ENCODE data around the gene KPNA4. TPM values are rescaled to one million over a fixed set of nuclear protein-coding genes. Genes with fewer than 3 reads are reported as not detected.
A peak's percentile ranks its signal among the peaks of the same experiment; 100 is the strongest.
"Not testable (repeated sequence)": the region's sequence is repeated elsewhere in the genome, so short reads cannot be mapped to it uniquely, and the experiment has no call there.

Gene KPNA4
- total RNA-seq, 1 donor from 2014 or later = 78.1 TPM

DNA sequence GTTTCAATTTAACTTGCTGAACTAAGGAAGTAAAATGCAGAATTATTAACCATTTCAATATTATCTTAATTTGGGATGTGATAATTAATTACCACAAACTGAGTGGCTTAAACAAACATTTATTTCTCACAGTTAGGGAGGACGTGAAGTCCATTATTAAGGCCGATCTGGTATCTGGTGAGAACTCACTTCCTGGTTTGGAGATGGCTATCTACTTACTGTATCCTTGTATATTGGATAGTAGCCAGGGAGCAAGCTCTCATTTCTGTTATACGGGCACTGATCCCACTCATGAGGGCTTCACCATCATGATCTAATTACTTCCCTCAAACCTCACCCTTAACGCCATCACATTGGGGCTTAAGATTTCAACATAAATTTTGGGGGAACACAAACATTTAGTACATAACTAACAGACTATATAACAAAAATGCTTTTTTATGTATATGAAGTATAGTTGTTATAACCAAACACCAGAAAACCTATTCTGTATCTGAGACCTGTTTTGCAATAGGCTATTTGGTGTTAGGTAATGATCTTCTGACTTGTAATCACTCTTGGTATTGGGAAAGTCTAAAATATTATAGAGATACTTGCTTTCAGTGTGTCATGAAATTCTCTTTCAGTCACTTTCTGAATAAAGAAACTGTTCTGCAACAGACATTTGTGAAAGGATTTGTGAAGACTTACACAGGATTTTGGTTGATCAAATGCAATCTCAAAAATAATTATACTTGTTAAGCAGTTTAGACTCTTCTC, 4.7 kb upstream of the KPNA4 start:
- no peak for DNase-seq (ENCODE audit: low spot score)

DNA sequence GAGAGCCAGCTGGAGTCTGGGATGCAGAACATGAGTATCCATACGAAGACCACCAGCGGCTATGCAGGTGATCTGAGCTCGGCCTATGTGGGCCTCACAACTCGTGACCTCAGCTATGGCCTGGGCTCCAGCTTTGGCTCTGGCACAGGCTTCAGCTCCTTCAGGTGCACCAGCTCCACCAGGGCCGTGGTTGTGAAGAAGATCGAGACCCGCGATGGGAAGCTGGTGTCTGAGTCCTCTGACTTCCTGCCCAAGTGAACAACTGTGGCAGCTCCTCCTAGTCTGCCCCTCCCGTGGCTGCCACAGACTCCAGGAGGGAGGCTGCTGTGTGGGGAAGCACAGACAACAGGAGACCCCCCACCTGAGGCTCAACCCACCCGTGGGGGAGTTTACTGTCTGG, 3.6 kb upstream of the KPNA4 start:
- no peak for DNase-seq (ENCODE audit: low spot score)

DNA sequence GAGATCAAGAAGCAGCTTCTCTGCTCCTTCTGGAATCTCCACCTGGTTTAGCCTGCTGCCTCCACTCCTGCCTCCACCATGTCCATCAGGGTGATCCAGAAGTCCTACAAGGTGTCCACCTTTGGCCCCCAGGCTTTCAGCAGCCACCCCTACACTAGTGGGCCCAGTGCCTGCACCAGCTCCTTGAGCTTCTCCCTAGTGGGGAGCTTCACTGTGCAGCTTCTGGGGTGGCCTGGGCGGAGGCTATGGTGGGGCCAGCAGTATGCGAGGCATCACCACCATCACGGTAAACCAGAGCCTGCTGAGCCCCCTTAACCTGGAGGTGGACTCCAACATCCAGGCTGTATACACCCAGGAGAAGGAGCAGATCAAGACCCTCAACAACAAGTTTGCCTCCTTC, 2.4 kb upstream of the KPNA4 start:
- DNase-seq (ENCODE audit: low spot score) = no peak

- DNase-seq (ENCODE audit: low spot score) = no peak
These were observed 1.1 kb upstream of the KPNA4 start for GRCh38 chr3:160566499-160566898.

DNA sequence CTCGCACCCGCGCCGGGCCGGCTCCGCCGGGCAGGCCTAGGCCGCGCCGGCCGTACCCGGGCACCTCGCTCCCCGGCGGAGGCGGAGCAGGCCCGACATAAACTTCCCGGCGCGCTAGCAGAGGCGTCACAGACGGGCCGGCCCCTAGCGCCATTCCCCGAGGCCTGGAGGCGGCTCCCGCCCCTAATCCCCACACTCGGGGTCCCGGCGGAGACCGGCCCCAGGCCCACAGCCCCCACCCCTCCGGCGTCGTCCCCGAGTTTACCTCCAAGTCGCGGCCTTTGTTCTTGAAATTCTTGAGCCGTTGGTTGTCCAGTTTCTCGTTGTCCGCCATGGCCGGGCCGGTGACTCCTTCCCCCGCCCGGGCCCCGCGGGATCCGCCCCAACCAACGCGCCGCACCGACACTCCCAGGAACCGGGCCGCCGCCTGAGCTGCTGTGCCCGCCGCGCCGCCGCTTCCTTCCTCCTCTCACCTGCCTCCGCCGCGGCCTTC, 376 bp downstream of the KPNA4 start:
- DNase-seq (ENCODE audit: low spot score) = peak; percentile 66

DNA sequence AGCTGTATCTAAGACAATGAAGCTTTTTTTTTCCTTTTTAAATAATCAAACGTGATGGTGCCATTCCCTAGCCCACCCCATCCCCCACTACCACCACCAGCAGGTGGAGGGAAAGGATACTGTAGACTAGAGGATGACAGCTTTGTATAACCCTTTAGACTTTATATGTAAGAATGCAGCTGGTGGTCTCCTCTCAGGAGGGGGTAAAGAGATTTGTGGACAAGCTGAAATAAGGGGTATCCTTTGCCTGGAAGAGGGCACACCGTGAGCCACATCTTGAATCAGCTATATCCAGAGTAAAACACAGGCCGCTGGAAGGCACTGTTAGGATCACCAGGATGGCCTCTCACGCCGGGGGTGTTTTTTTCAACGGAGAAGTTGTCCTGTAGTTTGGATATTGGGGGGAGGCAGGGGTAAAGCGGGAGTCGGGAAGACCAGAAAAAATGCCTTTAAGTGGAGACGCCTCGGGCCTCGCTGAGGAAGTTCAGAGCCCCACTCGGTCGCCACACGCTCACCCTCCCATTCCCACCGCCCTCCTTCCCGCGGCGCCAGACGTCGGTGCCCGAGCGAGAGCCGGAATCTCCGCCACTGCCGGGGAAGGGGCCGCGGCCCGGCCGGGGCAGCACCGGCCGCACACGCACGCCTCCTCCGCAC, 986 bp downstream of the KPNA4 start:
- DNase-seq (ENCODE audit: low spot score) = peak; percentile 48

GRCh38 chr3:160562952-160563351, 2.4 kb downstream of the KPNA4 start:
- no peak for DNase-seq (ENCODE audit: low spot score)

DNA sequence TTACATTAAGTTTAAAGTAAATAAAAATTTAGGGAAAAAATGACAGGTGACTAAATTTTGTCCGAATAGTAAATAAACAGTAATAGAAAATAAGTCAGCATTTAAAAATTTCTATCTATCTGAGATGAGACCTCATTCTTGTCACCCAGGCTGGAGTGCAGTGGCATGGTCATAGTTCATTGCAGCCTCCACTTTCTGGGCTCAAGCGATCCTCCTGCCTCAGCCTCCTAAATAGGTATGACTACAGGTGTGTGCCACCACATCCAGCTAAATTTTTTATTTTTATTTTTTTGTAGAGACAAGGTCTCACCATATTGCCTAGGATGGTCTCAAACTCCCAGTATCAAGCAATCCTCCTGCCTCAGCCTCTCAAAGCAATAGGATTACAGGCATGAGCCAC, 7.8 kb downstream of the KPNA4 start:
- no peak for DNase-seq (ENCODE audit: low spot score)

DNA sequence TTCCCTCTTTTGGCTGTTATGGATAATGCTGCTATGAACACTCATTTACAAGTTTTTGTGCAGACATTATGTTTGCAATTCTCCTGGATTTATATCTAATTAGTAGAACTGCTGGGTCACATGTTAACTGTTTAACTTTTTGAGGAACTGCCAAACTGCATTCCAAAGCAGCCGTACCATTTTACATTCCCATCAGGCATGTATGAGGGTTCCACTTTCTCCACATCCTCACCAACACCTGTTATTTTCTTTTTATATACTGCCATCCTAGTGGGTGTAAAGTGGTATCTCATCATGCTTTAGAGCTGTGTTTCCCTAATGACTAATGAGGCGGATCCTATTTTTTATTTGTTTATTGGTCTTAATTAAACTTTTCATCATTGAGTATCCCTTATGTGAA, 9.2 kb downstream of the KPNA4 start:
- no peak for DNase-seq (ENCODE audit: low spot score)

DNA sequence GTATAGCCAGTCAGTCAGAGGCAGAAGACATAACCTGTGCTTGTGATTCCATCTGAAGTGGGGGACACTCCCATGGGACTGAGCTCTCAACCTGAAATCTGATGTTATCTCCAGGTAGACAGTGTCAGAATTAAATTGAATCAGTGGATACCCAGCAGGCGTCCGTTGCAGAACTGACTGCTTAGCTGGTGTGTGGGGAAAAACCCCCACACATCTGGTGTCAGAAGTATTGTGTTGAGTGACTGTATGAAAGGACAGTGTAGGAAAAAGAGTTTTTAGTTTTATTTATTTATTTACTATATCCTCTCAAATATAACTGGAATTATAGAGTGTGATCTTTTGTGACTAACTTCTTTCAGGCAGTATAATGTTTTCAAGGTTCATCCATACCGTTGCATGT, 10.4 kb downstream of the KPNA4 start:
- no peak for DNase-seq (ENCODE audit: low spot score)

DNA sequence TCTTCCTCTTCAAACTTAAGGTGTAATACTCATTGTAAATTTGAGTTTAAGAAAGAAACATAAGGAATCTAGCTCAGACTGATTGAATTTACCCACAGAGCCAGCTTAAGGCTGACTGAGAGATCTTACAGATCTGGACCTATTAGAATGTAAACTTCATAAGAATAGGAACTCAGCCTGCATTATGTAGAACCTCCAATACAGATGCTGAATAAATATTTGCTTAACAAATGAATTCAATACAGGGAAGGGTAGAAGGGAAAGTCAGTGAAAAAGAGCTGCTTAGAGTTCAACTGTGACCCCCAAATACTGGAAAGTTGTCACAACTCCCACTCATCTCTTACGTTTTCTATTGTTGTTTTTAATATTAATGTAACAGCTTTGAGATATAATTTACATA, 11.5 kb downstream of the KPNA4 start:
- no peak for DNase-seq (ENCODE audit: low spot score)

DNA sequence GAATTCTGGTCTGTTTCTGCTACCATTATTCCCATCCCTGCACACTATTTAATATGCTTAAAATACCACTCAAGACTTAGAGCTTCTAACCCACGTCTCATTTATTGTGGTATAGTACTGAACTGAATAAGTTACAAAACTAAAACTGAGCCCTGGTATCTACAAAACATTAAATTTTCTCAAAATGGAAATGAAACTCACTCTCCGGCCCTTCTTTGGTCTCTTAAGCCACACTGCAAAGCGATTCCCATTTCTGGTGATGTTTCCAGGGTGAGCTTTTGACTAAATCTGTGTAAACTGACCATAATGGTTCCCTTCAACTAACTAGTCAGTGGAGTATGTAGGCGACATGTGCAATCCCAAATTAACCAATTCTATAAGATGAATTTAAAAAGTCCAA, 18.6 kb downstream of the KPNA4 start:
- no peak for DNase-seq (ENCODE audit: low spot score)

- no peak for DNase-seq (ENCODE audit: low spot score)
These were observed 19.9 kb downstream of the KPNA4 start for GRCh38 chr3:160545504-160545871.

DNA sequence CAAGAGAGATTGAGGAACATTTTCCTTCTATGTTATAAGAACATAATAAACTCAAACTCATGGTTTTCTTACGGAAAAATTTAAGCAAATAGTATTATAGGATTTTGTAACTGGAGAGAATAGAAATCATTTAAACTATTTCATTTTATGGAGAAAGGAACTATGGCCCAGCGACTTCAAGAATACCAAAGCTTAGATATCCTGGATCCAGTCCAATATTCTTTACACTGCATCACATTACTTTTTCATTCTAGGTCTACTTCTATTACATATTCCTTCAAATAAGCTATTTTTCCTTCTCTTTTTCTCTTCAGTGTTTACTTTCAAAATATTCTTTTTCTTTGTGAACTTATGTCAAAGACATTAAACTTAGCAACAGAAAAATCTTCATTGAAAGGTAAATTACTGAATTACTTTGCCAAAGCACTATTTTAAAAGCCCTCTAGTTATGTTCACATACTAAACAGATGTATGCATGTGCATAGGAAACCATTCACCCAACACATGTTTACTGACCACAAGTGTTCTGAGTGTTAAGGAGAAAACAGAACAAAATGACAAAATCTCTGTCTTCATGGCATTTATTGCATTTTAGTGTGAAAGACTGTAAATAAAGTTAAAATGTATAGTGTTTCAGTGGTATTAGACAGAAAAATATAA, 20.4 kb downstream of the KPNA4 start:
- no peak for DNase-seq (ENCODE audit: low spot score)

DNA sequence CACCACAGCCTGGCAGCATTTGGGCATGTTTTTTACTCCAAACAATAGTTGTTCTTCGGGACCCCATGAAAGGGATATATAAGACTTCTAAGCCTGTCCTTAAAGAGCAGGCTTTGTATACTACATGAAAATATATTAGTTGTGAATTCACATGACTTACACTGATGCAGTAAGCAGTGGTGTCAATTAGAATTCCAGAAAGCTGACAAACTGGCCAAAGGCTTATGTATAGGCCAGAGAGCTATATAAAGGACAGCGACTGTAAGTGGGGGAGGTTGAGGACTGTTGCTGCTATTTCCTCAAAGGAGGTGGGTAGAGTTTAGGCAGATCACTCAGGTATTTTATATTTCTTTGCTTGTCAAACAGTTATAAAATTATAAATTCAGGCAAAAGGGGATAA, 24.8 kb downstream of the KPNA4 start:
- DNase-seq (ENCODE audit: low spot score) = no peak

DNA sequence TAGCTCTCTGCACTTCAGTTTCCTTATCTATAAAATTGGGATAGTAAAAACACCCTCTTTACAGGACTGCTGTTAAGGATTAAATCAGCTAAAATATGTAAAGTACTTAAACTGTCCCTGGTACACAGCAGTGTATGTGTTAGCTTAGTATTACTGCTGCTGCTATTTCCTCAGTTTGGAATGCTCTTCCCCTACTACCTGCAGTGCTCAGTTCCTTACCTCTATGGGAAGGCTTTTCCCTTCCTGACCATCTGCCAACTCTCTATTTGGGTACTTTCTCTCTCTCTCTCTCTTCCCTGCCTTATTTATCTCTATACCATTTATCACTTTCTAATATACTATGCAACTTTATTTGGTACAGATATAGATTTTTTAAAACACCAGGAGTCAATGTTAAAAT, 26.5 kb downstream of the KPNA4 start:
- DNase-seq (ENCODE audit: low spot score) = no peak

DNA sequence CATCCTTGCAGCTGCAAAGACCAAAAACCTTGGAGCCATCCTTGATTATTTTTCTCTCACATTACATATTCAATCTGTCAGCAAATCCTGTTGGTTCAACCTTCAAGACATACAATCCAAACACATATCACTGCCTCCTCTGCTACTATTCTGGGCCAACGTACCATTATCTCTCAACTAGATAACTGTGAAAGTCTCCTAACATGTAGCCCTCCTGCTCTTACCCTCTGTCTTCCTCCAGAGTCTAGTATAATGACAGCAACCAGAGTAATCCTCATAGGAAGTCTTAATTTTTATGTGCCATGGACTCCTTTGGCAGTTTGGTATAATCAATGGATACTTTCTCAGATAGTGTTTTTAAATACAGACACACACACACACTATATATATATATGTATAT, 27.6 kb downstream of the KPNA4 start:
- no peak for DNase-seq (ENCODE audit: low spot score)

DNA sequence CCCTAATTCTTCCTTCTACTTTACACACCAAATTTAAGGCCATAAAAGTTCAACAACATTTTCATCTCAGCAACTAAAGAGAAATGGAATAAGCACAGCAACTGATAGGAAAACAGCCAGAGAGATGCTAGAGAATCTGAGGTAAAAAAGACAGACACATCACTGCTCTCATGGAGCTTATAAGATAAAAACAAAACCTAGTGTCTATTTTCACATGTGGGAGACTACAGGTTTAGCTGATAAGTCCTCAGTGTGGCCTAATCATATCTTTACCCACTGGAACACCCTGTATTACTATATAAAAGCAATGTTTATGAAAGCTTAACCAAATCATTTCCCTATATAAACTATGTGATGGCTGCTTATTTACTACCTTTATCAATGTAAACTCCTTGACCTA, 33.0 kb downstream of the KPNA4 start:
- DNase-seq (ENCODE audit: low spot score) = no peak

- DNase-seq (ENCODE audit: low spot score) = no peak
These were observed 34.1 kb downstream of the KPNA4 start for GRCh38 chr3:160531311-160531710.

DNA sequence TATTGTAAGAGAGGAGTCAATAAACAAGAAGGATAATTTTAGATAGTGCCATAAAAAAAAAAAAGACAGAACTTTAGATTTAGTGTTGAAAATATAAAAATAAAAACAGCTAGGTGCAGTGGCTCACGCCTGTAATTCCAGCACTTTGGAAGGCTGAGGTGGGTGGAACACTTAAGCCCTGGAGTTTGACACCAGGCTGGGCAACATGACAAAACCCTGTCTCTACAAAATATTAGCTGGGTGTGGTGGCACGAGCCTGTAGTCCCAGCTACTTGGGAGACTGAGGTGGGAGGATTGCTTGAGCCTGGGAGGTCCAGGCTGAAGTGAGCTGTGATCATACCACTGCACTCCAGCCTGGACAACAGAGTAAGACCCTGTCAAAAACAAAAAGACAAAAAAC, 49.0 kb downstream of the KPNA4 start:
- DNase-seq (ENCODE audit: low spot score) = not testable (repeated sequence)

GRCh38 chr3:160501325-160501724, 64.0 kb downstream of the KPNA4 start:
- DNase-seq (ENCODE audit: low spot score) = no peak

- DNase-seq (ENCODE audit: low spot score) = no peak
These were observed 67.2 kb downstream of the KPNA4 start for GRCh38 chr3:160498202-160498601.

GRCh38 chr3:160490166-160490565, 75.2 kb downstream of the KPNA4 start:
- no peak for DNase-seq (ENCODE audit: low spot score)
